Right renal cortex interstitium (tissue), 3 donors: Measurements from ENCODE around the gene MYBL2. TPM values are rescaled to one million over a fixed set of nuclear protein-coding genes. Genes with fewer than 3 reads are reported as not detected.
A peak's percentile ranks its signal among the peaks of the same experiment; 100 is the strongest.
"Not testable (repeated sequence)": the region's sequence is repeated elsewhere in the genome, so short reads cannot be mapped to it uniquely, and the experiment has no call there.

Experiments
- DNase-seq, 3 donors: peaks; one replicate each; pipeline ENCODE4 v3.0.0-alpha.2; 2013; ENCODE audit warnings: low read depth in 3 of 3, low spot score in 2 of 3
- polyA plus RNA-seq, 3 donors: library from polyadenylated mRNA; unstranded; fragments of 120-200 nt; gene quantifications; one replicate each; pipeline ENCODE4 v1.2.1, GENCODE V29; 2013; ENCODE audit not compliant: insufficient read length in 3 of 3

The MYBL2 gene
- polyA plus RNA-seq, 3 donors, result 23.4 to 24.4 (median 23.9) TPM

GRCh38 chr20:43749734-43750294, 82.9 kb downstream of the MYBL2 start:
- DNase-seq, result peak; percentile 9 to 12 (median 12)

GRCh38 chr20:43750774-43751166, 83.9 kb downstream of the MYBL2 start:
- DNase-seq, result no peak

- DNase-seq, result no peak
These were observed 84.5 kb downstream of the MYBL2 start for GRCh38 chr20:43751167-43752050.

- no peak for DNase-seq
These were observed 85.1 kb downstream of the MYBL2 start for GRCh38 chr20:43752051-43752360.

- no peak for DNase-seq
These were observed 85.8 kb downstream of the MYBL2 start for GRCh38 chr20:43752561-43753301.

- no peak for DNase-seq
These were observed 88.5 kb downstream of the MYBL2 start for GRCh38 chr20:43755390-43755789.

GRCh38 chr20:43755851-43756250, 88.9 kb downstream of the MYBL2 start:
- no peak for DNase-seq

- DNase-seq, result not testable (repeated sequence)
These were observed 91.0 kb downstream of the MYBL2 start for GRCh38 chr20:43757888-43758287.

GRCh38 chr20:43761386-43762340, 94.7 kb downstream of the MYBL2 start:
- DNase-seq, result no peak

GRCh38 chr20:43762911-43763310, 96.0 kb downstream of the MYBL2 start:
- DNase-seq, result no peak

- no peak for DNase-seq
These were observed 99.0 kb downstream of the MYBL2 start for GRCh38 chr20:43765916-43766315.

Other genes starting within 250 kb of the MYBL2 start
- 100 to 1,000 TPM; 274 to 322 (median 296) TPM for gene SRSF6, start 209.2 kb upstream of the MYBL2 start, polyA plus RNA-seq
- 10 to 100 TPM; 11.5 to 12.6 (median 11.6) TPM for gene L3MBTL1, start 159.4 kb upstream of the MYBL2 start, polyA plus RNA-seq
- gene SGK2, start 108.1 kb upstream of the MYBL2 start, polyA plus RNA-seq, result 10 to 100 TPM; 28.8 to 41.6 (median 32.8) TPM
- 10 to 100 TPM; 77.4 to 81.6 (median 78.8) TPM for gene IFT52, start 76.2 kb upstream of the MYBL2 start, polyA plus RNA-seq
- not detected for gene GTSF1L, start 59.9 kb downstream of the MYBL2 start, polyA plus RNA-seq
- 1 to 10 TPM; 2.7 to 3.3 (median 3.2) TPM for gene TOX2, start 247.7 kb downstream of the MYBL2 start, polyA plus RNA-seq